Vagina (tissue), 2 donors: ENCODE results near the gene SKOR1. TPM values are rescaled to one million over a fixed set of nuclear protein-coding genes. Genes with fewer than 3 reads are reported as not detected.
A peak's percentile ranks its signal among the peaks of the same experiment; 100 is the strongest.

Experiments used
- DNase-seq, 2 donors: peaks; one replicate each; pipeline ENCODE4 v3.0.0-alpha.2; 2017; ENCODE audit errors: extremely low spot score in 2 of 2
- H3K27ac ChIP-seq: fragments of 200-600 bp; sonication (generic); one replicate; pipeline ENCODE4 v1.5.1; 2019
- H3K27me3 ChIP-seq: fragments of 200-600 bp; sonication (generic); one replicate; pipeline ENCODE4 v1.5.1; 2019
- H3K36me3 ChIP-seq, 2 donors: fragments of 200-600 bp; sonication (generic); one replicate each; pipeline ENCODE4 v1.5.1; 2017 to 2019
- H3K4me1 ChIP-seq: fragments of 200-600 bp; sonication (generic); one replicate; pipeline ENCODE4 v1.5.1; 2019
- H3K4me3 ChIP-seq, 2 donors: fragments of 200-600 bp; sonication (generic); 1 replicate in 1 of 2; 2 replicates in 1 of 2; pipeline ENCODE4 v1.5.1; 2016 to 2019
- H3K9me3 ChIP-seq: fragments of 200-600 bp; sonication (generic); one replicate; pipeline ENCODE4 v1.5.1; 2019
- CTCF ChIP-seq, 3 experiments: fragments of 450-650 bp in 2 of 3; fragments of 200-600 bp in 1 of 3; sonication (generic) in 1 of 3; IDR thresholded peaks; one replicate each; pipeline ENCODE4 v1.5.1; 2017 to 2019; ENCODE audit warnings: antibody characterized with exemption in 3 of 3, mild to moderate bottlenecking in 2 of 3, moderate library complexity in 2 of 3
- POLR2A ChIP-seq, 2 donors: fragments of 450-650 bp; IDR thresholded peaks; one replicate each; pipeline ENCODE4 v1.6.1; 2017; ENCODE audit warnings: antibody characterized with exemption in 2 of 2, mild to moderate bottlenecking in 2 of 2, moderate library complexity in 2 of 2
- POLR2AphosphoS5 ChIP-seq, 2 donors: sonication (generic); formaldehyde crosslinking; IDR thresholded peaks; one replicate each; pipeline ENCODE4 v1.9.0; 2017; ENCODE audit warnings: antibody characterized with exemption in 2 of 2, mild to moderate bottlenecking in 2 of 2, low read depth in 1 of 2; ENCODE audit not compliant: insufficient read depth in 1 of 2
- intact Hi-C: fragments of 100-400 bp; cut with DNase I; formaldehyde crosslinking; loops from one replicate; pipeline ENCODE4 v1.15.1; 2023
- total RNA-seq: library from RNA; depleted of rRNA; stranded (reverse); fragments of >200 nt; gene quantifications from one replicate; pipeline ENCODE4 v1.2.3, GENCODE V29; 2016

SKOR1 gene
- total RNA-seq, 1 donor from 2014 or later, result 0.25 TPM

DNA sequence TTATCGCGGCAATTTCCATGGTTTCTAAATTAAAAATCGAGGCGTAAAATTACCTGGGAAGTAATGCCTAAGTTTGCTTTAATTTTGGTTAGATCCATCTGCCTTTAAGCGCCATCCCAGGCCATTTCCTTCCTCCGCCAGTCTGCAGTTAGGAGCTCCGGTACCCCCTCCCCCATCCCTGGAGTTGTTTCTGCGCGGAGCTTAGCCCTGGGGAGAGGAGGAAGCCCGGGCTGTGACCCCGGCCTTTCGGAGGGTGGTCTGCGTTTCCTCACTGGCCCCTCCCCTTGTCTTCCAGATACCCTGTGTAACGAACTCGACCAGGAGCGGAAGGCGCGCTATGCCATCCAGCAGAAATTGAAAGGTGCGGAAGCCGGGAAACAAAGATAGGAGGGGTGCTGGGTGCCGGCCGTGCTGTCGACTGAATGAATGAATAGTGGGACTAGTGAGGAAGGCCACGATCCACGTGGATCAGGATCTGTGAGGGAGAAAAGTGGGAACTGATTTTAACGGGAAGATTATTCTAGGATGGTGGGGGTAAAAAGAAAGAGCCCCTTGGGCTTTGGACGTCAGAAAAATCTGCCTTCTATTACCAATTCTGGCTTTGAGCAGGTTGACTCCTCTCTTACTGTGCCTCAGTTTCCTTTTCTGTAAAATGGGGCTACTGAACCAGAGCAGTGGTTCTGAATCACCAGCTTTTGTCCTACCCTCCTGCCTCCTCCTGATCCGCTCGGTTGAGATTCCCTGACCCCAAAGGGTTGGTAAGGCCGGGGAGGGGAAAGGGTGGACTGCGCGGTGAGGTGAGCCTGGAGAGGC is 7.8 kb downstream of the SKOR1 start:
- Histone ChIP-seq H3K27me3 (peaks cover 35% of the 10 kb centered on the region), H3K9me3 (no peaks in the 10 kb centered on the region), H3K36me3 (no peaks in the 10 kb centered on the region), H3K4me3 (peak overlapping the region; percentile 12 to 46), H3K4me1 (peaks cover 57% of the 10 kb centered on the region), H3K27ac (no peak overlapping the region)
- intact Hi-C loops, result loop anchor here (5.0 kb wide), 1 partner anchor 376 kb away; no protein-coding TSS in a partner anchor
- DNase-seq, result no peak
- TF ChIP-seq POLR2A (IDR thresholded peaks at IDR 0.05), result no peak
- TF ChIP-seq CTCF (IDR thresholded peaks at IDR 0.05), result no peak

DNA sequence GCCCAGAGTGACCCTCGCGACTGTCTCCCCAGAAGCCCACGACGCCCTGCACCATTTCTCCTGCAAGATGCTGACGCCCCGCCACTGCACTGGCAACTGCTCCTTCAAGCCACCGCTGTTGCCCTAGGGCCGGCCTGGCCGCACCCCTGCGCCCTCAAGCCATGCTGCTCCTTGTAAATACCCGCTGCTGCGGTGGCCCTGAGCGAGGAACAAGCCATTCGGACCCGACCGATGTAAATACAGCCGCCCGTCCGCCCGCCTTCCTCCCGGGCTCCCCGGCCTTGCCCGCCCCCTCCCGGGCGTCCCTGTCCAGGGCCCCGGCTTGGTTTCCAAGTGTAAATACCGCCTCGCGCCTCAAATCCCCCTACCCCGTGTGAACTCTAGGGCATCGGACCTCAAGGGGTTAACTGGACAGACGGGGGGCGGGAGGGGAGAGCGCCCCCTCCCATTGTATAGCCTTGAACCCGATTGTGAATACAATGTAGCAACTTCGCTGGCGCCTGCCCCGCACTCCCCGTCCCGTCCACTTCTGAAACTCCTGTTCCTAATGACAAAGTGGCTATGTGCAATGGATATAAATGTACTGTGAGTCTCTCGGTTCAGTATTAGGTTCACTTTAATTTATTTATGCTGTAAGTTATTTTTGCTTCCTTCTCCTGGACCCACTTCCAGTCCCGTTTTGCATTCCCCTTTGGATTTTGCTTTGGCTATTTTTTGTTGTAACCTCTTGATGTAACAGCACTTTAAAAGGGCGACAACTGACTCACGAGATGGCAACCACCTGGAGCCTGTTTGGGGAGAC is 8.6 kb downstream of the SKOR1 start:
- no peaks in the 10 kb centered on the region for H3K36me3 ChIP-seq
- peak overlapping the region; percentile 38 to 46 for H3K4me3 ChIP-seq
- H3K27ac ChIP-seq, result no peak overlapping the region
- no peak for TF ChIP-seq POLR2A (IDR thresholded peaks at IDR 0.05)
- peak in 2 of 3 experiments; percentile 19 to 38 for TF ChIP-seq CTCF (IDR thresholded peaks at IDR 0.05)
- no peak for TF ChIP-seq POLR2AphosphoS5 (IDR thresholded peaks at IDR 0.05; ENCODE audit: insufficient read depth in 1 of 2, low read depth in 1 of 2)
- no peak for DNase-seq
- H3K4me1 ChIP-seq, result peaks cover 55% of the 10 kb centered on the region
- no peaks in the 10 kb centered on the region for H3K9me3 ChIP-seq
- intact Hi-C loops, result loop anchor here (5.0 kb wide), 1 partner anchor 377 kb away; no protein-coding TSS in a partner anchor
- H3K27me3 ChIP-seq, result peaks cover 27% of the 10 kb centered on the region

DNA sequence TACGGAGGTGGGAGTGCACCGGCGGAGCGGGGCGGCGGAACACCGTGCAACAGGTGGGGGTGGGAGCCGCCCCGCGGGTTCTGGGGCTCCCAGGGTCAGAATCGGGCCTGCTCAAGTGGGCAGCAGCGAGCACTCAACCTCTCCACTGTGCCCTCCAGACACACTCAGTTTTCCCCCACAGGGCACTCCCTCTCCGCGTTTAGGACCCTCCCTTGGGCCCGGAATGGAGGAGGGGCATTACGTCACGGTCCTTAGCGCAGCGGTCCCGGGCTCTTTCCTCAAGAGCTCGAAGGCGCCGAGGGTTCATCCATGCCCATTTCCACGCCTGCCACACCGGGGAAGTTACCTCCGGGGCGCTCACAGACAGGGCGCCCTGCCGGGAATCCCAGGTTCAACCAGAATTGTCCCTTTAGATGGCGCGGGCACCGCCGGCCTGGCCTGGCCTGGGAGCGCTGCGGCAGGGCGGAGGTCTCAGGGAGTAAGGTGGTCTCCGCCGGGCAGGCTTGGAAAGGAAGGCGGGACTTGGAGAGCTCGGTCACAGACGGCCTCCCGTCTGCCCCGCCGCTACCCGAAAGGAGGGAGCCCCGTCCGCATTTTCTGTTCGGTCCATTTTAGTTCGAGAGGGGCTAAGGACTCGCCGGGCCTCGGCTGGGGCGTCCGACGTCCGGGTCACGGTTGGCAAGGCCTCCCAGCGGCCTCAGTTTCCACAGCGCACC is 9.4 kb downstream of the SKOR1 start:
- intact Hi-C loops, result loop anchor here (5.0 kb wide), 2 partner anchors 292 to 377 kb away; partner anchors contain the start of gene MAP2K5
- H3K9me3 ChIP-seq, result no peaks in the 10 kb centered on the region
- TF ChIP-seq POLR2A (IDR thresholded peaks at IDR 0.05) (no peak), CTCF (IDR thresholded peaks at IDR 0.05) (no peak), POLR2AphosphoS5 (IDR thresholded peaks at IDR 0.05; ENCODE audit: insufficient read depth in 1 of 2, low read depth in 1 of 2) (no peak)
- peak overlapping the region; percentile 38 to 46 for H3K4me3 ChIP-seq
- H3K36me3 ChIP-seq, result no peaks in the 10 kb centered on the region
- peaks cover 18% of the 10 kb centered on the region for H3K27me3 ChIP-seq
- H3K27ac ChIP-seq, result no peak overlapping the region
- no peak for DNase-seq
- peaks cover 55% of the 10 kb centered on the region for H3K4me1 ChIP-seq

GRCh38 chr15:67835297-67836133 is 10.2 kb downstream of the SKOR1 start:
- TF ChIP-seq CTCF (IDR thresholded peaks at IDR 0.05) (no peak), POLR2A (IDR thresholded peaks at IDR 0.05) (no peak), POLR2AphosphoS5 (IDR thresholded peaks at IDR 0.05; ENCODE audit: insufficient read depth in 1 of 2, low read depth in 1 of 2) (no peak)
- DNase-seq, result no peak
- intact Hi-C loops, result loop anchor here (5.0 kb wide), 1 partner anchor 293 kb away; the partner anchor contains the start of gene MAP2K5
- Histone ChIP-seq H3K4me1 (peaks cover 51% of the 10 kb centered on the region), H3K36me3 (no peaks in the 10 kb centered on the region), H3K4me3 (peak overlapping the region; percentile 38 to 46), H3K9me3 (no peaks in the 10 kb centered on the region), H3K27ac (no peak overlapping the region), H3K27me3 (peaks cover 17% of the 10 kb centered on the region)
